A673 (cell line): Measurements from ENCODE around the gene GYS2.
"Not testable (repeated sequence)": the region's sequence is repeated elsewhere in the genome, so short reads cannot be mapped to it uniquely, and the experiment has no call there.

ENCODE experiments used
- EZH2 ChIP-seq: fragments of 200-600 bp; sonication (generic); IDR thresholded peaks from 2 replicates; pipeline ENCODE4 v1.6.1; 2017; ENCODE audit warnings: borderline replicate concordance, low read depth, mild to moderate bottlenecking, mixed read lengths, antibody characterized with exemption, low read length; ENCODE audit not compliant: poor library complexity, severe bottlenecking
- TF ChIP-seq, protein P1 (sequence below): fragments of 300-800, 200-600 bp; sonication (generic); conservative IDR thresholded peaks from 2 replicates; pipeline ENCODE4 v1.5.1; 2017; ENCODE audit warnings: low read depth, mild to moderate bottlenecking, antibody characterized with exemption, low read length, moderate library complexity, mixed read lengths

DNA sequence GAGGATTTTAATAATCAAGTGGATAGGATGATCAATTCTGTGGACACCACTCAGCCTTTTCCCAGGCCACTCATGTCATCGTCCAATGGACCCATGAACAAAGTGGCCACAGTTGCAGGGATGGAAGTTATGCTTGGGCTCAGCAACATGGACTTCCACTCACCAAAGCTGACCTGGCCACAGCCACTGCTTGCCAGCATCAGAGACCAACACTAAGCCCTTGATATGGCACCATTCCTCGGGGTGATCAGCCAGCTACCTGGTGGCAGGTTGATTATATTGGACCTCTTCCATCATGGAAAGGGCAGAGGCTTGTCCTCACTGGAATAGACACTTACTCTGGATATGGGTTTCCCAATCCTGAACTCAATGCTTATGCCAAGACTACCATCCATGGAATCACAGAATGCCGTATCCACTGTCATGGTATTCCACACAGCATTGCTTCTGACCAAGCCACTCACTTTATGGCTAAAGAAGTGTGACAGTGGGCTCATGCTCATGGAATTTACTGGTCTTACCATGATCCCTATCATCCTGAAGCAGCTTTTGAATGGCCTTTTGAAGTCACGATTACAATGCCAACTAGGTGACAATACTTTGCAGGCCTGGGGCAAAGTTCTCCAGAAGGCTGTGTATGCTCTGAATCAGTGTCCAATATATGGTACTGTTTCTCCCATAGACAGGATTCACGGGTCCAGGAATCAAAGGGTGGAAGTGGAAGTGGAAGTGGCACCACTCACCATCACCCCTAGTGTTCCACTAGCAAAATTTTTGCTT, 20.1 kb downstream of the GYS2 start:
- TF ChIP-seq, protein P1, sequence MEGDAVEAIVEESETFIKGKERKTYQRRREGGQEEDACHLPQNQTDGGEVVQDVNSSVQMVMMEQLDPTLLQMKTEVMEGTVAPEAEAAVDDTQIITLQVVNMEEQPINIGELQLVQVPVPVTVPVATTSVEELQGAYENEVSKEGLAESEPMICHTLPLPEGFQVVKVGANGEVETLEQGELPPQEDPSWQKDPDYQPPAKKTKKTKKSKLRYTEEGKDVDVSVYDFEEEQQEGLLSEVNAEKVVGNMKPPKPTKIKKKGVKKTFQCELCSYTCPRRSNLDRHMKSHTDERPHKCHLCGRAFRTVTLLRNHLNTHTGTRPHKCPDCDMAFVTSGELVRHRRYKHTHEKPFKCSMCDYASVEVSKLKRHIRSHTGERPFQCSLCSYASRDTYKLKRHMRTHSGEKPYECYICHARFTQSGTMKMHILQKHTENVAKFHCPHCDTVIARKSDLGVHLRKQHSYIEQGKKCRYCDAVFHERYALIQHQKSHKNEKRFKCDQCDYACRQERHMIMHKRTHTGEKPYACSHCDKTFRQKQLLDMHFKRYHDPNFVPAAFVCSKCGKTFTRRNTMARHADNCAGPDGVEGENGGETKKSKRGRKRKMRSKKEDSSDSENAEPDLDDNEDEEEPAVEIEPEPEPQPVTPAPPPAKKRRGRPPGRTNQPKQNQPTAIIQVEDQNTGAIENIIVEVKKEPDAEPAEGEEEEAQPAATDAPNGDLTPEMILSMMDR, result not testable (repeated sequence)
- TF ChIP-seq EZH2, result not testable (repeated sequence)
